LNCaP clone FGC (cell line): ENCODE results near the gene PDGFD.

Experiments
- DNase-seq: peaks from one replicate; pipeline ENCODE4 v3.0.0-alpha.2; 2011; ENCODE audit warnings: low read depth
- H3K4me3 ChIP-seq: 2 replicates; pipeline ENCODE4 v1.5.1; 2011; ENCODE audit warnings: mild to moderate bottlenecking, low read depth, low read length, control low read depth
- TF ChIP-seq, protein P1 (sequence below): IDR thresholded peaks from 2 replicates; pipeline ENCODE4 v1.5.1; 2012; ENCODE audit warnings: mild to moderate bottlenecking; ENCODE audit not compliant: control insufficient read depth, insufficient read depth; ENCODE audit errors: extremely low read depth

The PDGFD gene

DNA sequence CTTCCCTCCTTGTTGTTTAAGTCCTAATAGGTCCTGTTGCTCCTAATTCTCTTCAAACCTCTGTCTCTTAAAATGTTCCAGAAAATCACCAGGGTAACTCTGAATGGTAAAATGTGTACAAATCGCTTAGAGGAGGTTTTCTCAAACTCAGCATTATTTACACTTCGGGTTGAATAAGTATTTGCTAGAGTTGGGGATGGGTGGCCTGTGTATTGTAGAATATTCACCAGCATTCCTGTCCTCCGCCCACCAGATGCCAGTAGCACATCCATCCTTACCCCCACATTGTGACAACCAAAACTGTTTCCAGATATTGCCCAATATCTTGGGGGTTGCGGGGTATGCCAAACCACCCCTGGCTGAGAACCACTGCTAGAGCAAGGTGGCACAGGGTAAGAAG lies 191.9 kb downstream of the PDGFD start:
- TF ChIP-seq, protein P1, sequence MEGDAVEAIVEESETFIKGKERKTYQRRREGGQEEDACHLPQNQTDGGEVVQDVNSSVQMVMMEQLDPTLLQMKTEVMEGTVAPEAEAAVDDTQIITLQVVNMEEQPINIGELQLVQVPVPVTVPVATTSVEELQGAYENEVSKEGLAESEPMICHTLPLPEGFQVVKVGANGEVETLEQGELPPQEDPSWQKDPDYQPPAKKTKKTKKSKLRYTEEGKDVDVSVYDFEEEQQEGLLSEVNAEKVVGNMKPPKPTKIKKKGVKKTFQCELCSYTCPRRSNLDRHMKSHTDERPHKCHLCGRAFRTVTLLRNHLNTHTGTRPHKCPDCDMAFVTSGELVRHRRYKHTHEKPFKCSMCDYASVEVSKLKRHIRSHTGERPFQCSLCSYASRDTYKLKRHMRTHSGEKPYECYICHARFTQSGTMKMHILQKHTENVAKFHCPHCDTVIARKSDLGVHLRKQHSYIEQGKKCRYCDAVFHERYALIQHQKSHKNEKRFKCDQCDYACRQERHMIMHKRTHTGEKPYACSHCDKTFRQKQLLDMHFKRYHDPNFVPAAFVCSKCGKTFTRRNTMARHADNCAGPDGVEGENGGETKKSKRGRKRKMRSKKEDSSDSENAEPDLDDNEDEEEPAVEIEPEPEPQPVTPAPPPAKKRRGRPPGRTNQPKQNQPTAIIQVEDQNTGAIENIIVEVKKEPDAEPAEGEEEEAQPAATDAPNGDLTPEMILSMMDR: no peak
- H3K4me3 ChIP-seq: no peak overlapping the region
- DNase-seq: no peak

DNA sequence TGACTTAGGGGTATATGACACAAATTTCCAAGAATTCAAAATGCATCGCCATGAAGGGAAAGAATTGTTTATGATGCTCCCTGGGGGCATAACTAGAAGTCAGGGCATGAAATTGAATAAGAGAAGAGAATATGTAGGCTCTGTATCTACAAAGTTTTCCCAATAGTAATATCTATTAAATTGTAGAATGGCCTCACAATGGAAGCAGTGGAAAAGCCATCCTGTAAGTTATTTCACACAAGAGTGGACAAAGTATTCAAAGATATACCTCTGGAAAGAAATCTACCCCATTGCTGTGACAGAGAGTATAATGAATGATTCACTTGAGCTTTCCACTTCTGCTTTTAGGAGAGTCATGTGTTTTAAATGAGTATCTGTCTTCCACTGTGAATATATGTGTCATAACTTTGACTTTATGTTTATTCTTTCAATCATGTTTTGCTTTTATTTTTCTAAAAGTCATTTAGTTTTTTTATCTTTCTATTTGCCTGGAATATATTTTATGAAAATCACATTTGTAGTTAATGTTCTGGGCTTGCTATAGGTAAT lies 193.2 kb downstream of the PDGFD start:
- TF ChIP-seq, protein P1: no peak

DNA sequence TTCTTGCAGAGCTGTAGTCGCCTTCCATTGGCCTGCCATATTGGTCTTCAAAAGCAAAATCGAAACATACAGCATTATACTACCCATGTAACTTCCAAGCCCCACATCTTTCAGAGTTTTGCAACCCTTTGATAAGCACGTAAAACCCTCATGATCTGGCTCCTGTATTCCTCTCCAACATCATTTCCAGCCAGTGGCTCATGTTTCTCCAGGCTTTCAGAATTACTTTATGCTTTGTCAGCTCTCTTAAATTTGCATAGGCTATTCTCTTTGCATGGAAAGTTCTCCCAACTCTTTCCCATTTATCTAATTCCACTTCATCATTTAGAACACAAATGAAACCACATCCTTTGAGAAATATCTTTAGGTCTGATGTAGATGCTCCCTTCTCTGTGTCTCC lies 195.3 kb downstream of the PDGFD start:
- H3K4me3 ChIP-seq: no peak overlapping the region
- TF ChIP-seq, protein P1: no peak

More for the DNA sequence above, 193.2 kb downstream of the PDGFD start:
- DNase-seq: no peak
- H3K4me3 ChIP-seq: no peak overlapping the region

DNA sequence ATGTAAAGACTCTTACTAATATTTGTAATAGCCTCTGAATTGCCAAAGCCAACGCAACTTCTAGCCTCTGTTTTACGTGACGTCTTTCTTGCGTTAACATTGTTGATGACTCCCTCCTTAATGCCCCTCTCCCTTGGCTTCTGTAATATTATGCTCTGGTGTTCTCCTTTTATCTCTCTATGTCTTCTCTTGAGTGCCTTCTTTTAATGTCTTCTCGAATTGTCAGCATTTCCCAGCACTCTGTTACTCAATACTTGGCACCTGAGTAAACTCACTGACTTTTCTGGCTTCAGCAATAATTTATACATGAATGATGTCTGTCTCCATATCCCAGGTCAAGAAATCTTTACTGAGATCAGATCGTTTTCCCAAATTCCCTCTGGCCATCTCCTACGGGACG lies 196.0 kb downstream of the PDGFD start:
- no peak overlapping the region for H3K4me3 ChIP-seq
- DNase-seq: no peak
- TF ChIP-seq, protein P1: no peak

More for the DNA sequence above, 195.3 kb downstream of the PDGFD start:
- no peak for DNase-seq

DNA sequence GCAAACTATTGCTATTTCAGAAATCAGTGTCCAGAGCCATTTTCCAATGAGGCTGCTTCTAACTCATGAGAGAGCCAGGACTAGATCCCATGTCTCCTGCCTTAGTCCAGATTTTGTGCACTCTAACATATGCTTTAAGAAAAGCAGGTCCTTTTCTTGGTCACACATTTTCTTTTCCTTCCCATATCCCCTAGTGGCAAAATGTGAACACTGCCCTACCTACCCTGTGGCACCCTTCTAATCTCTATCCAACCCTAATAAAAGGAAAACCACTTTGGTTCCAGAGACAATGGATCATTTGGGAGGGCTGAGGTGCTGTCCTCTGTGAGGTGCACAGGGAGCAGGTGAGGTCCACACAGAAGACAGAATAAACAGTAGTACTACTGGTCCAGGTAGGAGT lies 199.6 kb downstream of the PDGFD start:
- TF ChIP-seq, protein P1: no peak
- no peak for DNase-seq
- no peak overlapping the region for H3K4me3 ChIP-seq

DNA sequence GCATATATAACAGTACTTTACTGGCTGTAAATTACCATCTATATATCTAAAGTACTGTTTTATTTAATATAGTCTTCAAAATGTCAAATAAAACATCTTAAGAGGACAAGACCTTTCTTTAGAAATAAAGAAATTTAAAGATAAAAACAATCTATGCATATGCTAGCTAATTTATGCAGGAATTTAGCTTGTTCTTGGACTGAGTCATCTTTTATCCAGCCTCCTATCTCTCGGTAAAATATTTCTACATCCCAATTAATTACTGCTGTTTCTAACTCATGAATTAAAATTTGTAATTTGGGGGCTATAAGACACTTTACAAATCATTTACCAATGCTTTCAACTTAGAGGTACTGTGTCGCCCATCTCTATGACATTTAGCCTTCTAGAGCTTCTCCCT lies 200.3 kb downstream of the PDGFD start:
- DNase-seq: no peak
- TF ChIP-seq, protein P1: no peak
- H3K4me3 ChIP-seq: no peak overlapping the region

DNA sequence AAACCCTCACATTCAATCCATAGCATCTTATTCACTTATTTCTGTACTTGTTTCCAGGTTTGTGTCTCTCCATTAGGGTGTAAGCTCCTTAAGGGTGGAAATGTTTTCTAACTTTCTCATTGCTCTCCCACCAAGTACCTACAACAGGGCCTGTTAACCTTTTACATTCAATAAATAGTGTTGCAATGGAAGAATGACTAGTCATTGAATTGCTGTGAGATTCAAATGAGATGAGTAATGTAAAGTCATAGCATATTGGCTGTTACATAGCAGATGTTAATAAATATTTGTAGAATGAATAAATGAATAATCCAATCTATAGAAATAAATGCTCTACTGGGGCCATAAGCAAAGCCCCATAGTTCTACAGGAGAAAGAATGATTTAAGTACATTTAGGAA lies 202.9 kb downstream of the PDGFD start:
- no peak for DNase-seq
- H3K4me3 ChIP-seq: no peak overlapping the region
- TF ChIP-seq, protein P1: no peak
